ENCODE measurements around the gene PSME1.

Gene PSME1

GRCh38 chr14:24135834-24136683 is at the start of gene PSME1:
TSS of gene PSME1 (plus strand) at chr14:24136194. CDS start at chr14:24136263, 69 bp downstream.
- peak; percentile 93 to 94 for DNase-seq

- DNase-seq = no peak
Measured at GRCh38 chr14:24087004-24087403, 49.0 kb upstream of the PSME1 start.

GRCh38 chr14:24088095-24088494 is 47.9 kb upstream of the PSME1 start:
- no peak for DNase-seq

GRCh38 chr14:24089890-24090289 is 46.1 kb upstream of the PSME1 start:
- DNase-seq = no peak

GRCh38 chr14:24092110-24092504 is 43.9 kb upstream of the PSME1 start:
- no peak for DNase-seq

GRCh38 chr14:24092505-24093206 is 43.3 kb upstream of the PSME1 start:
- DNase-seq = no peak

- DNase-seq = no peak
Measured at GRCh38 chr14:24093207-24093900, 42.6 kb upstream of the PSME1 start.

GRCh38 chr14:24093901-24094840 is 41.8 kb upstream of the PSME1 start, which contains the start of gene PCK2:
TSS of gene PCK2 (plus strand) at chr14:24094311. CDS start at chr14:24094406, 95 bp downstream.
- peak; percentile 78 to 81 for DNase-seq

GRCh38 chr14:24094841-24095270 is 41.1 kb upstream of the PSME1 start:
- DNase-seq = no peak

- peak; percentile 40 to 47 for DNase-seq
Measured at GRCh38 chr14:24095271-24096068, 40.5 kb upstream of the PSME1 start.

- no peak for DNase-seq
Measured at GRCh38 chr14:24096545-24097181, 39.3 kb upstream of the PSME1 start.

- DNase-seq = no peak
Measured at GRCh38 chr14:24098229-24098926, 37.6 kb upstream of the PSME1 start.

GRCh38 chr14:24098927-24099813 is 36.8 kb upstream of the PSME1 start:
- no peak for DNase-seq

GRCh38 chr14:24100197-24100981 is 35.6 kb upstream of the PSME1 start:
- no peak for DNase-seq

GRCh38 chr14:24100982-24101494 is 35.0 kb upstream of the PSME1 start:
- no peak for DNase-seq

GRCh38 chr14:24102357-24103048 is 33.5 kb upstream of the PSME1 start:
- no peak for DNase-seq

- DNase-seq = no peak
Measured at GRCh38 chr14:24103451-24103850, 32.5 kb upstream of the PSME1 start.

All from activated CD4-positive, alpha-beta T cell treated with anti-CD3 and anti-CD28 coated beads, Interleukin-2, amount 50 U/mL, for 4 hours (primary cell).